GM12874 (cell line): Measurements from ENCODE around the gene GMPR.

Source experiments
- CTCF ChIP-seq: IDR thresholded peaks from 2 replicates; pipeline ENCODE4 v1.5.1; 2011; ENCODE audit warnings: low read depth, mild to moderate bottlenecking, control low read depth, low read length, moderate library complexity; ENCODE audit not compliant: insufficient read depth

The GMPR gene

GRCh38 chr6:16344756-16345155, 106.4 kb downstream of the GMPR start:
- no peak for TF ChIP-seq CTCF
